Gastrocnemius medialis (tissue), 4 donors: ENCODE results near the gene FDPS. TPM values are rescaled to one million over a fixed set of nuclear protein-coding genes. Genes with fewer than 3 reads are reported as not detected.
A peak's percentile ranks its signal among the peaks of the same experiment; 100 is the strongest.

Experiments
- ATAC-seq, 2 donors: fragments of 150-250 bp; one replicate each; pipeline ENCODE4 v1.9.1; 2016
- DNase-seq, 2 donors: peaks; one replicate each; pipeline ENCODE4 v3.0.0-alpha.2; 2019
- H3K27ac ChIP-seq, 4 donors: fragments of 200-600 bp; sonication (generic); 1 replicate in 1 of 4; 2 replicates in 3 of 4; pipeline ENCODE4 v1.5.1; 2016 to 2018; ENCODE audit warnings: mild to moderate bottlenecking in 2 of 4, moderate library complexity in 1 of 4
- H3K27me3 ChIP-seq, 3 donors: fragments of 200-600 bp; sonication (generic) in 2 of 3; 1 replicate in 1 of 3; 2 replicates in 2 of 3; pipeline versions ENCODE4 v1.5.1 to v1.6.0; 2016 to 2019; ENCODE audit warnings: mild to moderate bottlenecking in 1 of 3, moderate library complexity in 1 of 3
- H3K36me3 ChIP-seq, 2 donors: fragments of 200-600 bp; sonication (generic) in 1 of 2; one replicate each; pipeline ENCODE4 v1.5.1; 2017 to 2018
- H3K4me1 ChIP-seq, 2 donors: fragments of 200-600 bp; sonication (generic) in 1 of 2; one replicate each; pipeline ENCODE4 v1.5.1; 2016 to 2017; ENCODE audit warnings: mild to moderate bottlenecking in 2 of 2
- H3K4me3 ChIP-seq, 4 donors: fragments of 200-600 bp; sonication (generic) in 3 of 4; 1 replicate in 1 of 4; 2 replicates in 3 of 4; pipeline ENCODE4 v1.5.1; 2016 to 2019; ENCODE audit warnings: mild to moderate bottlenecking in 2 of 4
- H3K9me3 ChIP-seq, 3 donors: fragments of 200-600 bp; sonication (generic) in 2 of 3; 1 replicate in 1 of 3; 2 replicates in 2 of 3; pipeline ENCODE4 v1.5.1; 2016 to 2019
- CTCF ChIP-seq, 5 experiments: fragments of 450-650 bp in 3 of 5; fragments of 200-600 bp in 2 of 5; sonication (generic) in 2 of 5; IDR thresholded peaks in 4 of 5; conservative IDR thresholded peaks in 1 of 5; 1 replicate in 4 of 5; 2 replicates in 1 of 5; pipeline ENCODE4 v1.5.1; 2016 to 2019; ENCODE audit warnings: antibody characterized with exemption in 5 of 5, mild to moderate bottlenecking in 3 of 5, moderate library complexity in 3 of 5
- POLR2A ChIP-seq, 2 donors: fragments of 450-650 bp; IDR thresholded peaks; one replicate each; pipeline ENCODE4 v1.6.1; 2017; ENCODE audit warnings: antibody characterized with exemption in 2 of 2, mild to moderate bottlenecking in 2 of 2, moderate library complexity in 2 of 2
- in situ Hi-C, 4 donors: fragments of 200-750 bp; cut with MboI; loops; one replicate each; pipeline versions ENCODE4 v1.15.0 to v1.8.0; 2017; ENCODE audit warnings: low sequenced_read_pairs in 4 of 4
- intact Hi-C: fragments of 100-400 bp; cut with DNase I; formaldehyde crosslinking; loops from one replicate; pipeline ENCODE4 v1.15.1; 2023; ENCODE audit warnings: low total_unique reads
- total RNA-seq, 4 donors: library from RNA; depleted of rRNA; stranded (reverse); fragments of >200 nt; gene quantifications; one replicate each; pipeline versions ENCODE4 v1.1.0 to v1.2.3, GENCODE V29; 2016

The FDPS gene
- total RNA-seq, 4 donors from 2014 or later, result 47.6 to 65.4 (median 49.1) TPM

- no peaks in the 10 kb centered on the region for H3K27me3 ChIP-seq
- no peak for DNase-seq
- TF ChIP-seq POLR2A (IDR thresholded peaks at IDR 0.05) (no peak), CTCF (IDR thresholded peaks at IDR 0.05 in 4 of 5, conservative IDR thresholded peaks at IDR 0.05 in 1 of 5) (no peak)
- in situ Hi-C loops, result no loop called here
- H3K36me3 ChIP-seq, result peaks cover 0 to 9% of the 10 kb centered on the region in 2 donors
- peaks cover 16 to 39% of the 10 kb centered on the region in 2 donors for H3K4me1 ChIP-seq
- H3K27ac ChIP-seq, result peak overlapping the region; percentile 82 to 96 (median 87)
- peak overlapping the region; percentile 62 to 95 (median 90) for H3K4me3 ChIP-seq
- no peak for ATAC-seq
- intact Hi-C loops, result loop anchor here (5.0 kb wide), 2 partner anchors 270 to 535 kb away; partner anchors contain the start of genes GON4L and SYT11
- no peaks in the 10 kb centered on the region for H3K9me3 ChIP-seq
Measured at GRCh38 chr1:155322571-155322952, 13.9 kb downstream of the FDPS start.

DNA sequence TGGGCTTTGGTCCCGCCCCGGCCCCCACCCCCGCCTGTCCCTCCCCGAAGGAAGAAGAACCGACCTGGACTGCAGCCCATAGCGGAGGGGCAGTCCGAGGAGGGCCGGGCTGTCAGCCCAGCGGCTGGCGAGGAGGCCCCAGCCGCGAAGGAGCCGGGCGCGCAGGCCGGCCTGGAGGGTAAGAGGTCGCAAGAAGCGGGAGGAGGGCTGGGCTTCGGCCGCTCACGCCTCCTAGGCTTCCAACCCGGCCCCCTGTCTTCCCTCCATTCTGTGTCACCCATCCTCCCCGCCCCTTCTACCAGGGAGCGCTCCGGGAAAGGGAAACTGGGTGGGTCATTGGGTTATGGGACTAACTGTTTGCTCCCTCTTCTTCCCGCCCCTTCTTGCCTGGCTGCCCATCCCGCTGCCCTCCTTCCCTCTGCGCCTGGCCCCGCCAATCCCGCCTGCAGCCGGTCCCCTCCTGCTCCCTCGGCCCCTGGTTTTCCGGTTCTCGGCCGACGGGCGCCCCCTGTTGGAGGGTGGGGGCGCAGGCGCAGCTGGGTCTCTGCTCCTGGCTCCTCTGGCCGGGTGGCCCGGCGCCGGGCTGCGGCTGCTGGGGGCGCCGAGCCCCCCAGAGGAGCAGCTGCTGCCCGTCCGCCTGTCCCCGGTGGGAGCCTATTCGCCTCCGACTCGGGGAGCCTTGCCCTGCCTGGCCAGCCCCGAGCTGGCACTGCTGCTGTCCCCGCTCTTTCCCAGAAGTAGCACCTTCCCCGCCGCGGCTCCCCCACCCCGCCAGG is 14.5 kb downstream of the FDPS start:
- Histone ChIP-seq H3K4me1 (peaks cover 16 to 39% of the 10 kb centered on the region in 2 donors), H3K27ac (peak overlapping the region; percentile 82 to 96 (median 87)), H3K27me3 (no peaks in the 10 kb centered on the region), H3K36me3 (peaks cover 0 to 9% of the 10 kb centered on the region in 2 donors), H3K4me3 (peak overlapping the region; percentile 62 to 95 (median 90)), H3K9me3 (no peaks in the 10 kb centered on the region)
- TF ChIP-seq POLR2A (IDR thresholded peaks at IDR 0.05) (peak in 1 of 2 donors; percentile 30), CTCF (IDR thresholded peaks at IDR 0.05 in 4 of 5, conservative IDR thresholded peaks at IDR 0.05 in 1 of 5) (peak; percentile 91 to 98 (median 95))
- in situ Hi-C loops, result no loop called here
- ATAC-seq (peak; percentile 57 to 62), DNase-seq (peak; percentile 68 to 82)
- intact Hi-C loops, result loop anchor here (1.0 to 5.0 kb wide), 4 partner anchors 50 to 534 kb away; partner anchors contain the start of genes CLK2, GON4L, SYT11 and THBS3

DNA sequence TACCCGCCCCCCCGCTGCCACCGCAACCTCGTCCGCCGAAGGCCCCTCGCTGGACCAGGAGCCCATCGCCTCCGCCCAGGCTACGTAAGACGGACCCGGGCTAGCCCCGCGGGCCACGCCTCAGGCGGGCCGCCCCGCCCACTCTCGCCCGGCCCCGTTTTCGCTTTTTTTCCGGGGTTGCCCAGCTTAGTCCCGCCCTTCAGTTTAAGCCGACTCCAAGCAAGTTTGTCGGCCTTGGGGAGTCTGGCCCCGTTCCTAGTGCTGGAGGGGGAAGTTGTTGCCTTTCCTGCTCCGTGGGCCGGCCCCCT is 15.0 kb downstream of the FDPS start:
- Histone ChIP-seq H3K9me3 (no peaks in the 10 kb centered on the region), H3K36me3 (peaks cover 0 to 7% of the 10 kb centered on the region in 2 donors), H3K27ac (peak overlapping the region; percentile 82 to 96 (median 87)), H3K4me1 (peaks cover 16 to 39% of the 10 kb centered on the region in 2 donors), H3K4me3 (peak overlapping the region; percentile 62 to 95 (median 90)), H3K27me3 (no peaks in the 10 kb centered on the region)
- ATAC-seq (peak; percentile 56 to 63), DNase-seq (peak; percentile 66 to 76)
- intact Hi-C loops, result loop anchor here (1.0 to 5.0 kb wide), 7 partner anchors 15 to 534 kb away; partner anchors contain the start of genes CLK2, FDPS, GON4L and HCN3
- no peak for TF ChIP-seq CTCF (IDR thresholded peaks at IDR 0.05 in 4 of 5, conservative IDR thresholded peaks at IDR 0.05 in 1 of 5)
- TF ChIP-seq POLR2A (IDR thresholded peaks at IDR 0.05), result no peak
- in situ Hi-C loops, result no loop called here

- Histone ChIP-seq H3K4me3 (peak overlapping the region; percentile 62 to 95 (median 90)), H3K9me3 (no peaks in the 10 kb centered on the region), H3K4me1 (peaks cover 16 to 39% of the 10 kb centered on the region in 2 donors), H3K36me3 (peaks cover 0 to 4% of the 10 kb centered on the region in 2 donors), H3K27ac (peak overlapping the region; percentile 82 to 96 (median 87)), H3K27me3 (no peaks in the 10 kb centered on the region)
- DNase-seq (peak; percentile 94 to 96), ATAC-seq (peak; percentile 84 to 86)
- in situ Hi-C loops, result no loop called here
- TF ChIP-seq CTCF (IDR thresholded peaks at IDR 0.05 in 4 of 5, conservative IDR thresholded peaks at IDR 0.05 in 1 of 5) (no peak), POLR2A (IDR thresholded peaks at IDR 0.05) (peak; percentile 55 to 72)
- intact Hi-C loops, result loop anchor here (1.0 to 5.0 kb wide), 5 partner anchors 16 to 533 kb away; partner anchors contain the start of genes FDPS, GON4L, HCN3 and SYT11
Measured at GRCh38 chr1:155324037-155324716, 15.5 kb downstream of the FDPS start.
